Smooth muscle cell (in vitro differentiated cells): ENCODE data around the gene EDIL3. TPM values are rescaled to one million over a fixed set of nuclear protein-coding genes. Genes with fewer than 3 reads are reported as not detected.

ENCODE experiments used
- DNase-seq: peaks from one replicate; lab custom pipeline; 2025; ENCODE audit not compliant: unreplicated experiment; lab: John Stamatoyannopoulos, UW
- H2AFZ ChIP-seq: fragments of 200-600 bp; sonication (generic); 2 replicates; pipeline ENCODE4 v1.6.0; 2016; ENCODE audit warnings: antibody characterized with exemption, low read depth, mild to moderate bottlenecking
- H3F3A ChIP-seq: fragments of 200-600 bp; sonication (generic); 2 replicates; pipeline ENCODE4 v1.6.0; 2017; ENCODE audit warnings: antibody characterized with exemption, low read depth
- H3K27ac ChIP-seq: fragments of 200-600 bp; sonication (generic); 2 replicates; pipeline ENCODE4 v1.5.1; 2016; ENCODE audit warnings: low read depth, mild to moderate bottlenecking
- H3K27me3 ChIP-seq: fragments of 200-600 bp; sonication (generic); 2 replicates; pipeline ENCODE4 v1.6.1; 2016; ENCODE audit warnings: low read depth, mild to moderate bottlenecking
- H3K36me3 ChIP-seq: fragments of 200-600 bp; sonication (generic); 2 replicates; pipeline ENCODE4 v1.5.1; 2016; ENCODE audit warnings: low read depth
- H3K4me1 ChIP-seq: fragments of 200-600 bp; sonication (generic); 2 replicates; pipeline ENCODE4 v1.5.1; 2016; ENCODE audit warnings: low read depth
- H3K4me2 ChIP-seq: fragments of 200-600 bp; sonication (generic); 2 replicates; pipeline ENCODE4 v1.6.0; 2016; ENCODE audit warnings: mild to moderate bottlenecking
- H3K4me3 ChIP-seq: fragments of 200-600 bp; sonication (generic); 2 replicates; pipeline ENCODE4 v1.5.1; 2016; ENCODE audit warnings: mild to moderate bottlenecking
- H3K79me2 ChIP-seq: fragments of 200-600 bp; sonication (generic); 2 replicates; pipeline ENCODE4 v1.6.0; 2016; ENCODE audit warnings: low read depth, mild to moderate bottlenecking
- H3K9ac ChIP-seq: fragments of 200-600 bp; sonication (generic); 2 replicates; pipeline ENCODE4 v1.6.0; 2016; ENCODE audit warnings: low read depth
- H3K9me3 ChIP-seq: fragments of 200-600 bp; sonication (generic); replicated peaks from 2 replicates; pipeline ENCODE4 v1.5.1; 2016; ENCODE audit warnings: low read depth
- H4K20me1 ChIP-seq: fragments of 200-600 bp; sonication (generic); 2 replicates; pipeline ENCODE4 v1.6.0; 2016; ENCODE audit warnings: low read depth
- CTCF ChIP-seq: fragments of 200-600 bp; sonication (generic); IDR thresholded peaks from 2 replicates; pipeline ENCODE4 v1.5.1; 2017; ENCODE audit warnings: borderline replicate concordance, mild to moderate bottlenecking, antibody characterized with exemption; ENCODE audit not compliant: insufficient read depth, poor library complexity, severe bottlenecking
- WGBS: methylation state at CpG from one replicate; pipeline ENCODE4 v1.1.7; 2016; ENCODE audit warnings: low lambda C conversion rate; 5-methylcytosine and 5-hydroxymethylcytosine counted together
- polyA plus RNA-seq: library from polyadenylated mRNA; unstranded; fragments of >200 nt; fragmentation: Nextera tagmentation; extraction: Ambion mirVana; gene quantifications from 2 replicates; pipeline ENCODE4 v1.2.1, GENCODE V29; 2016
- total RNA-seq: library from RNA; depleted of rRNA; stranded (reverse); fragments of >200 nt; gene quantifications from 2 replicates; pipeline ENCODE4 v1.2.3, GENCODE V29; 2014

EDIL3 gene
- total and polyA plus RNA-seq, 2 experiments from 2014 or later = 98.4 to 119 TPM

GRCh38 chr5:84231433-84231832 lies 153.2 kb downstream of the EDIL3 start:
- no peak for TF ChIP-seq CTCF
- H2AFZ ChIP-seq = no peak overlapping the region
- WGBS = over 99% methylated on average over 7 of the region's 7 CpGs

GRCh38 chr5:84229045-84229444 lies 155.6 kb downstream of the EDIL3 start:
- Histone ChIP-seq H3K4me2 (no peak overlapping the region), H3K4me3 (no peak overlapping the region), H3F3A (no peaks in the 10 kb centered on the region), H3K27me3 (no peaks in the 10 kb centered on the region), H3K36me3 (no peaks in the 10 kb centered on the region), H3K9me3 (no peaks in the 10 kb centered on the region), H3K79me2 (no peaks in the 10 kb centered on the region), H3K27ac (no peak overlapping the region), H3K9ac (no peak overlapping the region), H2AFZ (no peak overlapping the region), H4K20me1 (no peaks in the 10 kb centered on the region), H3K4me1 (no peaks in the 10 kb centered on the region)
- no peak for TF ChIP-seq CTCF
- no peak for DNase-seq

More at GRCh38 chr5:84231433-84231832, 153.2 kb downstream of the EDIL3 start:
- H3K4me3 ChIP-seq = no peak overlapping the region
- no peak for DNase-seq
- H3K79me2 ChIP-seq = no peaks in the 10 kb centered on the region
- no peaks in the 10 kb centered on the region for H3K27me3 ChIP-seq
- H4K20me1 ChIP-seq = no peaks in the 10 kb centered on the region
- no peaks in the 10 kb centered on the region for H3K9me3 ChIP-seq
- no peak overlapping the region for H3K9ac ChIP-seq
- no peak overlapping the region for H3K4me2 ChIP-seq
- no peaks in the 10 kb centered on the region for H3K36me3 ChIP-seq
- H3K27ac ChIP-seq = no peak overlapping the region
- no peaks in the 10 kb centered on the region for H3F3A ChIP-seq
- no peaks in the 10 kb centered on the region for H3K4me1 ChIP-seq

GRCh38 chr5:84228266-84228665 lies 156.4 kb downstream of the EDIL3 start:
- Histone ChIP-seq H3K9ac (no peak overlapping the region), H3K4me1 (no peaks in the 10 kb centered on the region), H3K4me3 (no peak overlapping the region), H3K27me3 (no peaks in the 10 kb centered on the region), H3K9me3 (no peaks in the 10 kb centered on the region), H3K79me2 (no peaks in the 10 kb centered on the region), H3K36me3 (no peaks in the 10 kb centered on the region), H3K27ac (no peak overlapping the region), H4K20me1 (no peaks in the 10 kb centered on the region), H2AFZ (no peak overlapping the region), H3K4me2 (no peak overlapping the region), H3F3A (no peaks in the 10 kb centered on the region)
- no peak for TF ChIP-seq CTCF
- DNase-seq = no peak

- Histone ChIP-seq H3K9ac (no peak overlapping the region), H3K9me3 (no peaks in the 10 kb centered on the region), H3K27ac (no peak overlapping the region), H3K4me2 (no peak overlapping the region), H3F3A (no peaks in the 10 kb centered on the region), H3K4me1 (no peaks in the 10 kb centered on the region), H4K20me1 (no peaks in the 10 kb centered on the region), H3K79me2 (no peaks in the 10 kb centered on the region), H3K36me3 (no peaks in the 10 kb centered on the region), H3K27me3 (no peaks in the 10 kb centered on the region), H2AFZ (no peak overlapping the region), H3K4me3 (no peak overlapping the region)
- TF ChIP-seq CTCF = no peak
- no peak for DNase-seq
Measured at GRCh38 chr5:84227236-84227635, 157.4 kb downstream of the EDIL3 start.
